Measurements from ENCODE around the gene BCL2A1. TPM values are rescaled to one million over a fixed set of nuclear protein-coding genes. Genes with fewer than 3 reads are reported as not detected.

The BCL2A1 gene
- total RNA-seq, 1 donor from 2014 or later: not detected

- Histone ChIP-seq H3K27me3 (ENCODE audit: control insufficient read depth, insufficient read depth, low read length) (no peaks in the 10 kb centered on the region), H3K4me3 (ENCODE audit: low read depth, low read length) (no peak overlapping the region), H3K36me3 (ENCODE audit: control insufficient read depth, insufficient read depth, low read length) (no peaks in the 10 kb centered on the region)
- no peak for DNase-seq (ENCODE audit: low read depth)
- TF ChIP-seq CTCF (IDR thresholded peaks at IDR 0.05; ENCODE audit: insufficient read depth, low read length, poor library complexity, severe bottlenecking): no peak
These were observed 2.6 kb upstream of the BCL2A1 start for GRCh38 chr15:79973456-79974195.

DNA sequence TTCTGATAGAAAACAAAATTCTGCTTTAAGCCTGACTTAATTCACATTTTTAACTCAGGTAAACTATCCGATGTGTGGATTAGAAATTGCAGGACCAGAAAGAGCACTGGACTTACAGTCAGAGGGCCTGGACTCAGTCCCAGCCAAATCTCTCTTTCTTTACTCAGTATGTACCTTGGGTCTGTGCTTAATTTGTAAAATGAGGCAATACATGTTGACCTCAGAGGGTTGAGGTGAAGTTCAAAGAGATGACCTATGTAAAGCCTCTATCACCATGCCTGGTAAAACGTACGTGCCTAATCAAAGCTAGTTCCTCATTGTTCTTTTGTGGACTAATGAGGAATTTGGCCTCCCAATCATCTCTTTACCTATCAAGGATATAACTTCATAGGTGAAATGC lies 1.9 kb upstream of the BCL2A1 start:
- H3K36me3 ChIP-seq (ENCODE audit: control insufficient read depth, insufficient read depth, low read length): no peaks in the 10 kb centered on the region
- no peak for TF ChIP-seq CTCF (IDR thresholded peaks at IDR 0.05; ENCODE audit: insufficient read depth, low read length, poor library complexity, severe bottlenecking)
- no peak overlapping the region for H3K4me3 ChIP-seq (ENCODE audit: low read depth, low read length)
- no peak for DNase-seq (ENCODE audit: low read depth)
- H3K27me3 ChIP-seq (ENCODE audit: control insufficient read depth, insufficient read depth, low read length): no peaks in the 10 kb centered on the region

DNA sequence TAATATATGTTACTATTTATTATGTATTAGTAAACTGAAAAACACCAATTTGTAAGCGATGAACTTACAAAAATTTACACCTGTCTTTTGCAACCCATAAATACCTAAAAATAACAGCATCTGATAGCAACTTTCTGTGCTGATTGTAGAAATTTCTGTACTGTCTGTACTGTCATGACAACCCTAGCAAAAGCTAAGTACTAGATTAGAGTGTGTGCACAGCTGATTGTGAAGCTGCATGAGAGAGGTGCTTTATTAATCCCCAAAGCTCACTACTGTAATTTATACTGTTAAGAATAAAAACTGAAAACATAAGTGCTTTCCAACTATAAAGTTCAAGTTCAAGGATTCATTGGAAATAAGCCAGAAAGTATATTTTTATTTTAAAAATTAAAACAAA lies 815 bp downstream of the BCL2A1 start:
- H3K36me3 ChIP-seq (ENCODE audit: control insufficient read depth, insufficient read depth, low read length): no peaks in the 10 kb centered on the region
- H3K4me3 ChIP-seq (ENCODE audit: low read depth, low read length): no peak overlapping the region
- no peaks in the 10 kb centered on the region for H3K27me3 ChIP-seq (ENCODE audit: control insufficient read depth, insufficient read depth, low read length)
- DNase-seq (ENCODE audit: low read depth): no peak
- TF ChIP-seq CTCF (IDR thresholded peaks at IDR 0.05; ENCODE audit: insufficient read depth, low read length, poor library complexity, severe bottlenecking): no peak

DNA sequence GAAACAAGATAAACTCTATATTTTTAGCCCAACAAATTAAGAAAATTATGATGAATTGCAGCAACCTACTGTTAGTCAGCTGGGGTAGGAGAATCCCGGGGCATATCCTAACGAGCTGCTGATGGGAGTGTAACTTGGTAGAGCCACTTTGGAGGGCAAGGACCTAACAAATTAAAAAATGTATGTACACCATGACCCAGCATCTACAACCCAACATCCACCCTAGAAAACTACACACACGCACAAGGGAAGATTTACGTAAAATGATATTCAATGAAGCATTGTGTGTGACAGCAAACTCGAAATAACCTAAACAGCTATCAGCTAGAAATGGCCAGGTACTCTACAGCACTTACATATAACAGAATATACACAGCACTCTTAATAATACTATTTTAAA lies 1.9 kb downstream of the BCL2A1 start:
- no peaks in the 10 kb centered on the region for H3K36me3 ChIP-seq (ENCODE audit: control insufficient read depth, insufficient read depth, low read length)
- no peak for DNase-seq (ENCODE audit: low read depth)
- no peak for TF ChIP-seq CTCF (IDR thresholded peaks at IDR 0.05; ENCODE audit: insufficient read depth, low read length, poor library complexity, severe bottlenecking)
- H3K27me3 ChIP-seq (ENCODE audit: control insufficient read depth, insufficient read depth, low read length): no peaks in the 10 kb centered on the region
- no peak overlapping the region for H3K4me3 ChIP-seq (ENCODE audit: low read depth, low read length)

GRCh38 chr15:79967298-79968182 lies 3.5 kb downstream of the BCL2A1 start:
- no peak for TF ChIP-seq CTCF (IDR thresholded peaks at IDR 0.05; ENCODE audit: insufficient read depth, low read length, poor library complexity, severe bottlenecking)
- no peaks in the 10 kb centered on the region for H3K36me3 ChIP-seq (ENCODE audit: control insufficient read depth, insufficient read depth, low read length)
- H3K27me3 ChIP-seq (ENCODE audit: control insufficient read depth, insufficient read depth, low read length): no peaks in the 10 kb centered on the region
- no peak for DNase-seq (ENCODE audit: low read depth)
- no peak overlapping the region for H3K4me3 ChIP-seq (ENCODE audit: low read depth, low read length)
